Measurements from ENCODE around the gene MAPK1. TPM values are rescaled to one million over a fixed set of nuclear protein-coding genes. Genes with fewer than 3 reads are reported as not detected.
A peak's percentile ranks its signal among the peaks of the same experiment; 100 is the strongest.
"Not testable (repeated sequence)": the region's sequence is repeated elsewhere in the genome, so short reads cannot be mapped to it uniquely, and the experiment has no call there.

The MAPK1 gene
- total RNA-seq, 2 experiments from 2014 or later = 39.4 to 44.0 TPM

DNA sequence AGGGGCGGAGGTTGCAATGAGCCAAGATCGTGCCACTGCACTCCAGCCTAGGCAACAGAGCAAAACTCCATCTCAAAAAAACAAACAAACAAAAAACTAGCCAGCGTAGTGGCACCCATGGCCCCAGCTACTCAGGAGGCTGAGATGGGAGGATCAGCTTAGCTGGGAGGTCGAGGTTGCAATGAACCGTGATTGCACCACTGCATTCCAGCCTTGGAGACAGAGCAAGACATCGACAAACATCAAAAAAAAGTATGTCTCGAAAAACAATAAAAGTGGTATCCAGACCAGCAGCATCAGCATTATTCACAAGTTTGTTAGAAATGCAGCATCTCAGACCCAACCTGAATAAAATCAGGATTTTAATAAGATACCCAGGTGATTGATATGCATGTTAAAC lies 6.2 kb upstream of the MAPK1 start:
- peaks cover 11% of the 10 kb centered on the region for H3K4me1 Mint-ChIP-seq (ENCODE audit: low read depth)
- H3K27me3 Mint-ChIP-seq = no peaks in the 10 kb centered on the region
- ATAC-seq (ENCODE audit: poor library complexity) = no peak
- no peaks in the 10 kb centered on the region for H3K27me3 ChIP-seq (ENCODE audit: control insufficient read depth in 1 of 2, insufficient read depth in 2 of 2, low read length in 2 of 2)
- H3K4me3 Mint-ChIP-seq = no peak overlapping the region
- ChIA-PET CTCF (no interaction called here), POLR2A (no interaction called here)
- H3K9me3 ChIP-seq (ENCODE audit: control insufficient read depth in 1 of 2, insufficient read depth in 1 of 2, low read length in 2 of 2) = no peaks in the 10 kb centered on the region
- no peaks in the 10 kb centered on the region for H3K36me3 ChIP-seq (ENCODE audit: insufficient read depth, low read length)
- no peak overlapping the region for H3K27ac Mint-ChIP-seq
- H3K4me1 ChIP-seq (ENCODE audit: insufficient read depth, low read length) = peaks cover 12% of the 10 kb centered on the region
- TF ChIP-seq, protein P1, sequence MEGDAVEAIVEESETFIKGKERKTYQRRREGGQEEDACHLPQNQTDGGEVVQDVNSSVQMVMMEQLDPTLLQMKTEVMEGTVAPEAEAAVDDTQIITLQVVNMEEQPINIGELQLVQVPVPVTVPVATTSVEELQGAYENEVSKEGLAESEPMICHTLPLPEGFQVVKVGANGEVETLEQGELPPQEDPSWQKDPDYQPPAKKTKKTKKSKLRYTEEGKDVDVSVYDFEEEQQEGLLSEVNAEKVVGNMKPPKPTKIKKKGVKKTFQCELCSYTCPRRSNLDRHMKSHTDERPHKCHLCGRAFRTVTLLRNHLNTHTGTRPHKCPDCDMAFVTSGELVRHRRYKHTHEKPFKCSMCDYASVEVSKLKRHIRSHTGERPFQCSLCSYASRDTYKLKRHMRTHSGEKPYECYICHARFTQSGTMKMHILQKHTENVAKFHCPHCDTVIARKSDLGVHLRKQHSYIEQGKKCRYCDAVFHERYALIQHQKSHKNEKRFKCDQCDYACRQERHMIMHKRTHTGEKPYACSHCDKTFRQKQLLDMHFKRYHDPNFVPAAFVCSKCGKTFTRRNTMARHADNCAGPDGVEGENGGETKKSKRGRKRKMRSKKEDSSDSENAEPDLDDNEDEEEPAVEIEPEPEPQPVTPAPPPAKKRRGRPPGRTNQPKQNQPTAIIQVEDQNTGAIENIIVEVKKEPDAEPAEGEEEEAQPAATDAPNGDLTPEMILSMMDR (IDR thresholded peaks at IDR 0.05) = no peak
- intact Hi-C loops (cut with DNase I, micrococcal nuclease) = no loop called here
- H3K4me3 ChIP-seq (ENCODE audit: low read length) = no peak overlapping the region
- DNase-seq = no peak
- H3K9me3 Mint-ChIP-seq = no peaks in the 10 kb centered on the region
- H3K27ac ChIP-seq (ENCODE audit: low read depth in 1 of 2, low read length in 2 of 2) = no peak overlapping the region
- H3K36me3 Mint-ChIP-seq (ENCODE audit: low read depth) = no peaks in the 10 kb centered on the region

DNA sequence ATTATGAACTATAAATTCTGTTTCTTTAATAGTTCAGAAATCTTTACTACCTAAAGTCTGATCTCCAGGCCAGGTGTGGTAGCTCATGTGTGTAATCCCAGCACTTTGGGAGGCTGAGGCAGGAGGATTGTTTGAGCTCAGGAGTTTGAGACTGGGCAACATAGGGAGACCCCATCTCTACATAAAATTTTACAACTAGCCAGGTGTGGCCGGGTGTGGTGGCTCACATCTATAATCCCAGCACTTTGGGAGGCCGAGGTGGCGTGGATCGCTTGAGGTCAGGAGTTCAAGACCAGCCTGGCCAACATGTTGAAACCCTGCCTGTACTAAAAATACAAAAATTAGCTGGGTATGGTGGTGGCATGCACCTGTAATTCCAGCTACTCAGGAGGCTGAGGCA lies 5.3 kb upstream of the MAPK1 start:
- H3K36me3 Mint-ChIP-seq (ENCODE audit: low read depth); H3K4me3 ChIP-seq (ENCODE audit: low read length); DNase-seq; H3K27ac ChIP-seq (ENCODE audit: low read depth in 1 of 2, low read length in 2 of 2); intact Hi-C loops (cut with DNase I, micrococcal nuclease); H3K4me3 Mint-ChIP-seq; H3K27me3 ChIP-seq (ENCODE audit: control insufficient read depth in 1 of 2, insufficient read depth in 2 of 2, low read length in 2 of 2); H3K27me3 Mint-ChIP-seq; ATAC-seq (ENCODE audit: poor library complexity); H3K36me3 ChIP-seq (ENCODE audit: insufficient read depth, low read length); H3K9me3 ChIP-seq (ENCODE audit: control insufficient read depth in 1 of 2, insufficient read depth in 1 of 2, low read length in 2 of 2); H3K9me3 Mint-ChIP-seq; H3K27ac Mint-ChIP-seq; CTCF ChIA-PET; POLR2A ChIA-PET: not testable (repeated sequence)
- H3K4me1 ChIP-seq (ENCODE audit: insufficient read depth, low read length) = peaks cover 20% of the 10 kb centered on the region
- H3K4me1 Mint-ChIP-seq (ENCODE audit: low read depth) = peaks cover 19% of the 10 kb centered on the region

GRCh38 chr22:21868651-21869050 lies 1.2 kb upstream of the MAPK1 start:
- H3K4me1 Mint-ChIP-seq (ENCODE audit: low read depth) = peaks cover 46% of the 10 kb centered on the region
- Histone ChIP-seq H3K4me1 (ENCODE audit: insufficient read depth, low read length) (peaks cover 35% of the 10 kb centered on the region), H3K4me3 (ENCODE audit: low read length) (no peak overlapping the region), H3K27me3 (ENCODE audit: control insufficient read depth in 1 of 2, insufficient read depth in 2 of 2, low read length in 2 of 2) (no peaks in the 10 kb centered on the region), H3K27ac (ENCODE audit: low read depth in 1 of 2, low read length in 2 of 2) (no peak overlapping the region), H3K36me3 (ENCODE audit: insufficient read depth, low read length) (no peaks in the 10 kb centered on the region), H3K9me3 (ENCODE audit: control insufficient read depth in 1 of 2, insufficient read depth in 1 of 2, low read length in 2 of 2) (no peaks in the 10 kb centered on the region)
- intact Hi-C loops (cut with DNase I, micrococcal nuclease) = loop anchor here in 1 of 2 experiments (5.0 kb wide), 1 partner anchor 84 kb away; the partner anchor contains the start of gene PPM1F
- TF ChIP-seq, protein P1 (IDR thresholded peaks at IDR 0.05) = no peak
- no peaks in the 10 kb centered on the region for H3K27me3 Mint-ChIP-seq
- ChIA-PET CTCF (no interaction called here), POLR2A (interaction anchor here (0.7 kb wide), 1 partner anchor 10 kb away, joined by 3 read pairs; no protein-coding TSS in a partner anchor)
- H3K27ac Mint-ChIP-seq = peak overlapping the region; percentile 92
- H3K4me3 Mint-ChIP-seq = peak overlapping the region; percentile 95
- no peaks in the 10 kb centered on the region for H3K9me3 Mint-ChIP-seq
- DNase-seq = no peak
- ATAC-seq (ENCODE audit: poor library complexity) = no peak
- peaks cover 16% of the 10 kb centered on the region for H3K36me3 Mint-ChIP-seq (ENCODE audit: low read depth)
